ENCODE data around the gene MS4A12. TPM values are rescaled to one million over a fixed set of nuclear protein-coding genes. Genes with fewer than 3 reads are reported as not detected.
"Not testable (repeated sequence)": the region's sequence is repeated elsewhere in the genome, so short reads cannot be mapped to it uniquely, and the experiment has no call there.

MS4A12 gene
- total RNA-seq, 2 experiments from 2014 or later = not detected

DNA sequence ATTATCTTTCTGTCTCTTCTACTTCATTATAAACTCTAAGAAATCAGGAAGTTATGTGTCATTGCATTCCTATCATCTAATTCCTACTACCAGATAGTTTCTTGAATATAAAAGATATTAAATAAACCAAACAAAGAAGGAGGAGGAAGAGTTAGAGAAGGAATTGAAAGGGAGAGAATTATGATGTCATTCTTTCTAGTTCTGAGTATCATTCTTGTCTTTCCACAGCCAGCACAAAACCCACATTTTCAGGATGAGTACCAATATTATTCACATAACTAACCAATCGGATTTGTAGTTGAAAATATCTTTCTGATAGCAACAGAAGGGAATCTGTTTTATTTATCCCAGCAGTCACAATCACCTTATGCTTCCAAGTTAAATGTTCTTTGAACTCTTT is 35.9 kb downstream of the MS4A12 start:
- H3K9me3 Mint-ChIP-seq = no peaks in the 10 kb centered on the region
- peaks cover 17% of the 10 kb centered on the region for H3K27me3 Mint-ChIP-seq
- ChIA-PET CTCF (interaction anchor here (1.2 kb wide), 1 partner anchor 164 kb away, joined by 3 read pairs; no protein-coding TSS in a partner anchor), POLR2A (no interaction called here)
- ATAC-seq (no peak), DNase-seq (no peak)
- no peaks in the 10 kb centered on the region for H3K36me3 Mint-ChIP-seq (ENCODE audit: low read depth)
- H3K27ac Mint-ChIP-seq = no peak overlapping the region
- H3K4me1 Mint-ChIP-seq (ENCODE audit: low read depth) = peaks cover 3% of the 10 kb centered on the region
- TF ChIP-seq, protein P1, sequence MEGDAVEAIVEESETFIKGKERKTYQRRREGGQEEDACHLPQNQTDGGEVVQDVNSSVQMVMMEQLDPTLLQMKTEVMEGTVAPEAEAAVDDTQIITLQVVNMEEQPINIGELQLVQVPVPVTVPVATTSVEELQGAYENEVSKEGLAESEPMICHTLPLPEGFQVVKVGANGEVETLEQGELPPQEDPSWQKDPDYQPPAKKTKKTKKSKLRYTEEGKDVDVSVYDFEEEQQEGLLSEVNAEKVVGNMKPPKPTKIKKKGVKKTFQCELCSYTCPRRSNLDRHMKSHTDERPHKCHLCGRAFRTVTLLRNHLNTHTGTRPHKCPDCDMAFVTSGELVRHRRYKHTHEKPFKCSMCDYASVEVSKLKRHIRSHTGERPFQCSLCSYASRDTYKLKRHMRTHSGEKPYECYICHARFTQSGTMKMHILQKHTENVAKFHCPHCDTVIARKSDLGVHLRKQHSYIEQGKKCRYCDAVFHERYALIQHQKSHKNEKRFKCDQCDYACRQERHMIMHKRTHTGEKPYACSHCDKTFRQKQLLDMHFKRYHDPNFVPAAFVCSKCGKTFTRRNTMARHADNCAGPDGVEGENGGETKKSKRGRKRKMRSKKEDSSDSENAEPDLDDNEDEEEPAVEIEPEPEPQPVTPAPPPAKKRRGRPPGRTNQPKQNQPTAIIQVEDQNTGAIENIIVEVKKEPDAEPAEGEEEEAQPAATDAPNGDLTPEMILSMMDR (IDR thresholded peaks at IDR 0.05) = no peak
- H3K4me3 Mint-ChIP-seq = no peak overlapping the region
- intact Hi-C loops (cut with micrococcal nuclease) = no loop called here

DNA sequence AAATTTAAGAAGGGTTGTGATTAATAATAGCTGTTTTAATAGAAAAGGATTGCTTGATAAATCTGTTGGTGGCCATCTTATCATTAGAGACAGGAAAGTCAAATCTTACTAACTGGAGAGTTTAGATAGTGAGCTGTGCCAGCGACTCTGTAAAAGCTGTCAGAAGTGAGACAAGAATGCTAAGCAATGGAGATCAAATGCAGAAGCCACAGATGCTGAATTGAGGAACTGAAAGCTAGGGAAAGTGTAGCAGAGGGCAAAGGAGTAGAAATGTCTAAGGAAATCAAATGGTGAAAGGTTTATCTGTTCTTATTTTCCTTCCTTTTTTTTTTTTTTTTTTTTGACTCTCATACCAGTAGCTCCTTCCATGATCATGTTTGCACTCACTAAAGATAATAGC is 36.4 kb downstream of the MS4A12 start:
- DNase-seq (no peak), ATAC-seq (no peak)
- intact Hi-C loops (cut with micrococcal nuclease) = no loop called here
- H3K27me3 Mint-ChIP-seq = peaks cover 17% of the 10 kb centered on the region
- ChIA-PET POLR2A (no interaction called here), CTCF (interaction anchor here (1.2 kb wide), 1 partner anchor 165 kb away, joined by 3 read pairs; no protein-coding TSS in a partner anchor)
- no peak overlapping the region for H3K27ac Mint-ChIP-seq
- no peaks in the 10 kb centered on the region for H3K36me3 Mint-ChIP-seq (ENCODE audit: low read depth)
- TF ChIP-seq, protein P1 (IDR thresholded peaks at IDR 0.05) = no peak
- no peaks in the 10 kb centered on the region for H3K9me3 Mint-ChIP-seq
- H3K4me3 Mint-ChIP-seq = no peak overlapping the region
- H3K4me1 Mint-ChIP-seq (ENCODE audit: low read depth) = peaks cover 3% of the 10 kb centered on the region

DNA sequence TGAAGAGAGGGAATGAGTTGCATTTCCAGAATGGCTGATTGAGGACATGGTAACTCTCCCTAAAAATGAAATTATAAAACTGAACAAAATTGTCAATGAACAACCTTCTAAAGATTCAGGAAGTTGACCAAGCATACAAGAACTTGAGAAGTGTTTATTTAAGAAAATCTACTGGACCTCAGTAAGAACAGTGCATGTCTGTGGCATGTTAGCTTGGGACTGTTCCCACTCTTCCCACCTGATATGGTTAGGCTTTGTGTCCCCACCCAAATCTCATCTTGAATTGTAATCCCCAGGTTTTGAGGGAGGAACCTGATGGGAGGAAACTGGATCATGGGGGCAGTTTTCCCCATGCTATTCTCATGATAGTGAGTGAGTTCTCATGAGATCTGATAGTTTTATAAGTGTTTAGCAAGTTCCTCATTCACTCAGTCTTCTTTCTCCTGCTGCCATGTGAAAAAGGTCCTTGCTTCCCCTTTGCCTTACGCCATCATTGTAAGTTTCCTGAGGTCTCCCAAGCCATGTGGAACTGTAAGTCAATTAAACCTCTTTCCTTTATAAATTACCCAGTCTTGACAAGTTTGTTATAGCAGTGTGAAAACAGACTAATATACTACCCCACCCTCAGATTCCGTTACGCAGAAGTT is 38.0 kb downstream of the MS4A12 start:
- ATAC-seq (no peak), DNase-seq (no peak)
- Mint-ChIP-seq H3K27ac (no peak overlapping the region), H3K27me3 (peaks cover 17% of the 10 kb centered on the region), H3K4me3 (no peak overlapping the region), H3K4me1 (ENCODE audit: low read depth) (peaks cover 3% of the 10 kb centered on the region), H3K9me3 (no peaks in the 10 kb centered on the region), H3K36me3 (ENCODE audit: low read depth) (no peaks in the 10 kb centered on the region)
- ChIA-PET CTCF (no interaction called here), POLR2A (no interaction called here)
- TF ChIP-seq, protein P1 (IDR thresholded peaks at IDR 0.05) = no peak
- intact Hi-C loops (cut with micrococcal nuclease) = no loop called here

DNA sequence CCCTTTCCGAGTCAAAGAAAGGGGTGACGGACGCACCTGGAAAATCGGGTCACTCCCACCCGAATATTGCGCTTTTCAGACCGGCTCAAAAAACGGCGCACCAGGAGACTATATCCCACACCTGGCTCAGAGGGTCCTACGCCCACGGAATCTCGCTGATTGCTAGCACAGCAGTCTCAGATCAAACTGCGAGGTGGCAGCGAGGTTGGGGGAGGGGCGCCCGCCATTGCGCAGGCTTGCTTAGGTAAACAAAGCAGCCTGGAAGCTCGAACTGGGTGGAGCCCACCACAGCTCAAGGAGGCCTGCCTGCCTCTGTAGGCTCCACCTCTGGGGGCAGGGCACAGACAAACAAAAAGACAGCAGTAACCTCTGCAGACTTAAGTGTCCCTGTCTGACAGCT is 39.8 kb downstream of the MS4A12 start:
- ATAC-seq; H3K4me3 Mint-ChIP-seq; H3K36me3 Mint-ChIP-seq (ENCODE audit: low read depth); CTCF ChIA-PET; H3K27ac Mint-ChIP-seq; intact Hi-C loops (cut with micrococcal nuclease); H3K4me1 Mint-ChIP-seq (ENCODE audit: low read depth); DNase-seq; H3K9me3 Mint-ChIP-seq; POLR2A ChIA-PET: not testable (repeated sequence)
- peaks cover 14% of the 10 kb centered on the region for H3K27me3 Mint-ChIP-seq

DNA sequence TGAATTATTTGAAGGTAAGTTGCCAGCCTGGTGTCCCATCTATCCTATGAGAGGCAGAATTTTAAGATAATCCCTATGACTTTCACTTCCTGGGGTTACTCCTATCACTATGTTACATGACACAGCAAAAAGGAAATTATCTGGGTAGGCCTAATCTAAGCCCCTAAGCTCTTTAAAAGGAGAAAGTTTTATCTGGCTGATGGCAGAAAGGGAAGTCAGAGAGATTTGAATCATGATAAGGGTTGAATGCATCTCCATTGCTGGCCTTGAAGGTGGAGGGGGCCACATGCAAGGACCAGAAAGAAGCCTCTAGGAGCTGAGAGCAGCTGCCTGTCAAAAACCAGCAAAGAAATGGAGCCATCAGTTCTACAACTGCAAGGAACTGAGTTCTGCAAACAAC is 46.0 kb downstream of the MS4A12 start:
- CTCF ChIA-PET; DNase-seq; ATAC-seq; H3K9me3 Mint-ChIP-seq; H3K4me1 Mint-ChIP-seq (ENCODE audit: low read depth); H3K4me3 Mint-ChIP-seq; H3K27ac Mint-ChIP-seq; H3K36me3 Mint-ChIP-seq (ENCODE audit: low read depth); intact Hi-C loops (cut with micrococcal nuclease); H3K27me3 Mint-ChIP-seq; POLR2A ChIA-PET: not testable (repeated sequence)

DNA sequence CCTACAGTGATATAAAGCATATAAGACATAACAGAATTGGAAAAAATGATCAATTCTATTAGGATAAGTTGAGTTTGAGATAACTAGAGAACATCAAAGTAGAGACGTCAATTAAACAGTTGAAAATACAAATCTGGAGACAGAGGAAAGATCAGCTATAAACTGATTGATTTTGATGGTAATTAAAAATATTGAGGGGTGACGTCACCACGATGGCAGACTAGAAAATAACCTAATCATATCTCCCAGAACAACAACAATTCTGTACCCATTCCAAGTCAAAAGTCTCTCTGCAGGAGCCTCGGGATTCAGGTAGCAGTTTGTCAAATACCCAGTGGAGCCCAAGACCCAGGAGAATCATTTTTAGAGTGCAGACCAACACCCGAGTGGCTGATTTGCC is 51.5 kb downstream of the MS4A12 start:
- Mint-ChIP-seq H3K36me3 (ENCODE audit: low read depth) (no peaks in the 10 kb centered on the region), H3K9me3 (peaks cover 2% of the 10 kb centered on the region), H3K27ac (no peak overlapping the region), H3K27me3 (peaks cover 8% of the 10 kb centered on the region), H3K4me3 (no peak overlapping the region), H3K4me1 (ENCODE audit: low read depth) (no peaks in the 10 kb centered on the region)
- ChIA-PET CTCF (no interaction called here), POLR2A (no interaction called here)
- ATAC-seq = no peak
- TF ChIP-seq, protein P1 (IDR thresholded peaks at IDR 0.05) = no peak
- intact Hi-C loops (cut with micrococcal nuclease) = no loop called here
- DNase-seq = no peak

Other genes with a start within 250 kb of the MS4A12 start
- not detected for gene MS4A4E, start 249.6 kb upstream of the MS4A12 start, total RNA-seq
- gene MS4A4A, start 212.1 kb upstream of the MS4A12 start, total RNA-seq = not detected
- not detected for gene MS4A6E, start 165.5 kb upstream of the MS4A12 start, total RNA-seq
- not detected for gene MS4A7, start 114.2 kb upstream of the MS4A12 start, total RNA-seq
- not detected for gene MS4A14, start 96.3 kb upstream of the MS4A12 start, total RNA-seq
- not detected for gene MS4A5, start 63.2 kb upstream of the MS4A12 start, total RNA-seq
- 1 to 10 TPM; 1.7 to 2.1 TPM for gene MS4A1, start 36.9 kb upstream of the MS4A12 start, total RNA-seq
- gene MS4A13, start 22.6 kb downstream of the MS4A12 start, total RNA-seq = not detected
- not detected for gene MS4A8, start 206.8 kb downstream of the MS4A12 start, total RNA-seq
- not detected for gene MS4A18, start 231.9 kb downstream of the MS4A12 start, total RNA-seq

Measured in activated CD8-positive, alpha-beta T cell treated with anti-CD3 and anti-CD28 coated beads for 36 hours (primary cell).